Hepatocyte (in vitro differentiated cells): Measurements from ENCODE around the gene CFAP90. TPM values are rescaled to one million over a fixed set of nuclear protein-coding genes. Genes with fewer than 3 reads are reported as not detected.

Source experiments
- DNase-seq: peaks from one replicate; pipeline ENCODE4 v3.0.0-alpha.2; 2016; ENCODE audit warnings: low spot score
- H2AFZ ChIP-seq: fragments of 200-600 bp; sonication (generic); 2 replicates; pipeline ENCODE4 v1.6.0; 2016; ENCODE audit warnings: antibody characterized with exemption, mild to moderate bottlenecking
- H3K27ac ChIP-seq: fragments of 200-600 bp; sonication (generic); 2 replicates; pipeline ENCODE4 v1.5.1; 2016; ENCODE audit warnings: mild to moderate bottlenecking
- H3K27me3 ChIP-seq: fragments of 200-600 bp; sonication (generic); 2 replicates; pipeline ENCODE4 v1.6.1; 2016
- H3K36me3 ChIP-seq: fragments of 200-600 bp; sonication (generic); replicated peaks from 2 replicates; pipeline ENCODE4 v1.5.1; 2016; ENCODE audit warnings: low read depth; ENCODE audit not compliant: insufficient read depth
- H3K4me1 ChIP-seq: fragments of 200-600 bp; sonication (generic); 2 replicates; pipeline ENCODE4 v1.5.1; 2016; ENCODE audit warnings: mild to moderate bottlenecking, moderate library complexity; ENCODE audit not compliant: insufficient read depth
- H3K4me2 ChIP-seq: fragments of 200-600 bp; sonication (generic); 2 replicates; pipeline ENCODE4 v1.6.0; 2016
- H3K4me3 ChIP-seq: fragments of 200-600 bp; sonication (generic); 2 replicates; pipeline ENCODE4 v1.5.1; 2016; ENCODE audit warnings: mild to moderate bottlenecking
- H3K79me2 ChIP-seq: fragments of 200-600 bp; sonication (generic); 2 replicates; pipeline ENCODE4 v1.6.0; 2017; ENCODE audit warnings: mild to moderate bottlenecking
- H3K9me2 ChIP-seq: fragments of 200-600 bp; sonication (generic); replicated peaks from 2 replicates; pipeline ENCODE4 v1.6.0; 2017; ENCODE audit warnings: mild to moderate bottlenecking; ENCODE audit not compliant: insufficient read depth
- H3K9me3 ChIP-seq: fragments of 200-600 bp; sonication (generic); 2 replicates; pipeline ENCODE4 v1.5.1; 2016; ENCODE audit warnings: low read depth, mild to moderate bottlenecking
- H4K20me1 ChIP-seq: fragments of 200-600 bp; sonication (generic); 2 replicates; pipeline ENCODE4 v1.6.0; 2016; ENCODE audit warnings: mild to moderate bottlenecking; ENCODE audit not compliant: insufficient read depth, poor library complexity, severe bottlenecking
- EZH2 ChIP-seq: fragments of 200-600 bp; sonication (generic); IDR thresholded peaks from 2 replicates; pipeline ENCODE4 v1.6.1; 2016; ENCODE audit warnings: antibody characterized with exemption, mild to moderate bottlenecking, borderline replicate concordance
- EZH2phosphoT487 ChIP-seq: fragments of 200-600 bp; sonication (generic); IDR thresholded peaks from one replicate; pipeline ENCODE4 v1.6.1; 2018; ENCODE audit warnings: antibody characterized with exemption, mild to moderate bottlenecking, low read depth, moderate library complexity; ENCODE audit not compliant: unreplicated experiment, severe bottlenecking
- WGBS: methylation state at CpG from one replicate; pipeline ENCODE4 v1.1.6; 2016; ENCODE audit warnings: low lambda C conversion rate; ENCODE audit errors: missing lambda C conversion rate; 5-methylcytosine and 5-hydroxymethylcytosine counted together
- polyA plus RNA-seq: library from polyadenylated mRNA; unstranded; fragments of >200 nt; fragmentation: Nextera tagmentation; extraction: Ambion mirVana; gene quantifications from 2 replicates; pipeline ENCODE4 v1.2.1, GENCODE V29; 2016
- total RNA-seq: library from RNA; depleted of rRNA; stranded (reverse); fragments of >200 nt; gene quantifications from 2 replicates; pipeline ENCODE4 v1.2.3, GENCODE V29; 2014
- TF ChIP-seq, protein P1 (sequence below): fragments of 200-600 bp; sonication (generic); IDR thresholded peaks from 2 replicates; pipeline ENCODE4 v1.5.1; 2016; ENCODE audit warnings: antibody characterized with exemption, mild to moderate bottlenecking; ENCODE audit not compliant: poor library complexity

CFAP90 gene
- total and polyA plus RNA-seq, 2 experiments from 2014 or later = 0.30 to 1.0 TPM

DNA sequence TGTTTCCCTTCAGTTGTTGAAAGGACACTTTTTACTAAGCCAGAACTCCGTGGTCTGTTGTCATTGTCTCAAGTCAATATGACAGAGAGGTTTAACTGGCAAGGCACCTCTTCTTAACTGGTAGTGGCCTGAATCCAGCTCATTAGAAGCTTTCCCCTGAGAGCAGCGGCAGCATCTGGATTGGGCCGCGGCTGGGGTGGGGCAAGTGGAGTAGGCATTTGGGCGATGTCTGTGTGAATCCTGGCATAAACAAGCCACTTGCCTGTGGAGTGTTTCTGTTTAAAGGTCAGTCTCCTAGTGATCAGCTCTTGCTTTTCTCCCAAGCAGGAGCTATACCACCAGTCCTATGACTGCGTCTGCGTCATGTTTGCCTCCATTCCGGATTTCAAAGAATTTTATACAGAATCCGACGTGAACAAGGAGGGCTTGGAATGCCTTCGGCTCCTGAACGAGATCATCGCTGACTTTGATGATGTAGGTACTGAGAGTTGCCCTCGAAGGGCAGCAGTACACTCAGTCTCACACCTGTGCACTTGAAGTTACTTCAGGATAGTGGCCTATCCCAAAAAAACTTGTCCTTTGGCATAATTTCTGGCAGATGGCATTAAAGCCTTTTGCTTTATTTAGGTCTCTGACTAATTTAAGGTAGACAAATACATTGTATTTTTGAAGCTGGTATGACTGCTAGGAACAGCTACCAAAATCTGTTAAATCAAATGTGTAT, 48.9 kb downstream of the CFAP90 start:
- WGBS = 87% methylated on average over 14 of the region's 14 CpGs
- H3K4me3 ChIP-seq = no peak overlapping the region
- H3K9me2 ChIP-seq = no peaks in the 10 kb centered on the region
- no peak overlapping the region for H3K27ac ChIP-seq
- no peaks in the 10 kb centered on the region for H3K4me1 ChIP-seq
- H4K20me1 ChIP-seq = no peaks in the 10 kb centered on the region
- H3K36me3 ChIP-seq = no peaks in the 10 kb centered on the region
- H3K27me3 ChIP-seq = no peaks in the 10 kb centered on the region
- DNase-seq = no peak
- H3K9me3 ChIP-seq = no peaks in the 10 kb centered on the region
- H3K4me2 ChIP-seq = no peak overlapping the region
- H2AFZ ChIP-seq = no peak overlapping the region
- H3K79me2 ChIP-seq = no peaks in the 10 kb centered on the region
- TF ChIP-seq EZH2 = no peak
- no peak for TF ChIP-seq EZH2phosphoT487
- TF ChIP-seq, protein P1, sequence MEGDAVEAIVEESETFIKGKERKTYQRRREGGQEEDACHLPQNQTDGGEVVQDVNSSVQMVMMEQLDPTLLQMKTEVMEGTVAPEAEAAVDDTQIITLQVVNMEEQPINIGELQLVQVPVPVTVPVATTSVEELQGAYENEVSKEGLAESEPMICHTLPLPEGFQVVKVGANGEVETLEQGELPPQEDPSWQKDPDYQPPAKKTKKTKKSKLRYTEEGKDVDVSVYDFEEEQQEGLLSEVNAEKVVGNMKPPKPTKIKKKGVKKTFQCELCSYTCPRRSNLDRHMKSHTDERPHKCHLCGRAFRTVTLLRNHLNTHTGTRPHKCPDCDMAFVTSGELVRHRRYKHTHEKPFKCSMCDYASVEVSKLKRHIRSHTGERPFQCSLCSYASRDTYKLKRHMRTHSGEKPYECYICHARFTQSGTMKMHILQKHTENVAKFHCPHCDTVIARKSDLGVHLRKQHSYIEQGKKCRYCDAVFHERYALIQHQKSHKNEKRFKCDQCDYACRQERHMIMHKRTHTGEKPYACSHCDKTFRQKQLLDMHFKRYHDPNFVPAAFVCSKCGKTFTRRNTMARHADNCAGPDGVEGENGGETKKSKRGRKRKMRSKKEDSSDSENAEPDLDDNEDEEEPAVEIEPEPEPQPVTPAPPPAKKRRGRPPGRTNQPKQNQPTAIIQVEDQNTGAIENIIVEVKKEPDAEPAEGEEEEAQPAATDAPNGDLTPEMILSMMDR = no peak

DNA sequence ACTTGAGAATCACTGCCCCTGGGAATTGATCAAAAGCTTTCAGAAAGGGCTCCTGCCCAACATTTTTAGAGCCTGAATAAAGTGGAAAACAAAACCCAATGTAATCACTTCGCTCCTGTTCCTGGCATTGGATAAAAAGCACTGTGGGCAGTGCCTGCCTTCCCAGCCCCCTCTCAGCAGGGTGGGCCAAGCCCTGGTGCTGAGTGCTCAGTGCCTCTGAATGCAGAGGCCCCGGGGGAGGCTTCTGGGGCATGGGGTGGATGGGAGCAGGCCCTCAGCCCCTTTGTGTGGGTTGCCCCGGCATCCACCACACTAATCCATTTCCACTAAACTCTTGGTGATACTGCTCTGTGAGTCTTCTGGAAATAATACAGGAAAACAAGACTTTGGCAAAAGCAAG, 55.6 kb downstream of the CFAP90 start:
- DNase-seq = no peak
- H3K27me3 ChIP-seq = no peaks in the 10 kb centered on the region
- no peak overlapping the region for H2AFZ ChIP-seq
- H3K4me3 ChIP-seq = no peak overlapping the region
- H4K20me1 ChIP-seq = no peaks in the 10 kb centered on the region
- TF ChIP-seq, protein P1 = no peak
- TF ChIP-seq EZH2phosphoT487 (no peak), EZH2 (no peak)
- H3K4me1 ChIP-seq = no peaks in the 10 kb centered on the region
- no peaks in the 10 kb centered on the region for H3K79me2 ChIP-seq
- WGBS = 71% methylated on average over 3 of the region's 3 CpGs
- no peaks in the 10 kb centered on the region for H3K9me2 ChIP-seq
- H3K9me3 ChIP-seq = no peaks in the 10 kb centered on the region
- H3K4me2 ChIP-seq = no peak overlapping the region
- no peak overlapping the region for H3K27ac ChIP-seq
- H3K36me3 ChIP-seq = no peaks in the 10 kb centered on the region

DNA sequence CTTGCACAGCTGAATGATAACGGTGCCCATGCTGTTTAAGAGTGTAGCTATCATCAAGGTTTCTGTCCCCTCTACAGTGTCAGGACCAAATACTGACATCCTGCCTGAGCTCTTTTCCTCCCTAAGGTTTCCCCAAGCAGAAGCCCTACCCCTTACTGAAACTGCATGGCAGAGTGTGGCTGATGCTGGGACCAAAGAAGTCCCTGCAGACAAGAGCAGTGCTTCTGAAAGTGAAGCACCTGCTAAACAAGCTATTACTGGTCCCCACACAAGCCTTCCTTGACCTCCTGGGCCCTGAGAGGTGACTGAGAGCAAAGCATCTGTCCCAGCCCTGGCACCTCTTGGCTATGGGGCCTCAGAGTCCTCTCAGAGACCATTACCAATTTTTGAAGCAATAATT, 56.1 kb downstream of the CFAP90 start:
- Histone ChIP-seq H3K27me3 (no peaks in the 10 kb centered on the region), H2AFZ (no peak overlapping the region), H3K4me2 (no peak overlapping the region), H3K36me3 (no peaks in the 10 kb centered on the region), H3K9me3 (no peaks in the 10 kb centered on the region), H3K4me1 (no peaks in the 10 kb centered on the region), H3K4me3 (no peak overlapping the region), H3K9me2 (no peaks in the 10 kb centered on the region), H3K79me2 (no peaks in the 10 kb centered on the region), H4K20me1 (no peaks in the 10 kb centered on the region), H3K27ac (no peak overlapping the region)
- DNase-seq = no peak
- TF ChIP-seq, protein P1 = no peak
- no peak for TF ChIP-seq EZH2phosphoT487
- TF ChIP-seq EZH2 = no peak
- WGBS = 91% methylated on average over 1 of the region's 1 CpG
